HG03460 (cell line): Measurements from ENCODE around the gene SLC12A8.
A peak's percentile ranks its signal among the peaks of the same experiment; 100 is the strongest.

Experiments
- ATAC-seq: cut with Tn5 transposase; IDR thresholded peaks from one replicate; pipeline ENCODE4 v1.9.1; 2021; ENCODE audit not compliant: unreplicated experiment

The SLC12A8 gene

GRCh38 chr3:125140818-125141595 is 71.5 kb downstream of the SLC12A8 start:
- ATAC-seq: peak; percentile 26

GRCh38 chr3:125140011-125140817 is 72.3 kb downstream of the SLC12A8 start:
- no peak for ATAC-seq

GRCh38 chr3:125139386-125139785 is 73.2 kb downstream of the SLC12A8 start:
- ATAC-seq: no peak

GRCh38 chr3:125137358-125138033 is 75.1 kb downstream of the SLC12A8 start:
- no peak for ATAC-seq

GRCh38 chr3:125136966-125137357 is 75.6 kb downstream of the SLC12A8 start:
- no peak for ATAC-seq

GRCh38 chr3:125136515-125136914 is 76.0 kb downstream of the SLC12A8 start:
- ATAC-seq: no peak

GRCh38 chr3:125134952-125135351 is 77.6 kb downstream of the SLC12A8 start:
- no peak for ATAC-seq

- no peak for ATAC-seq
Observed at GRCh38 chr3:125132815-125133214, 79.7 kb downstream of the SLC12A8 start.

GRCh38 chr3:125129512-125129997 is 83.0 kb downstream of the SLC12A8 start:
- ATAC-seq: no peak

- no peak for ATAC-seq
Observed at GRCh38 chr3:125128861-125129501, 83.6 kb downstream of the SLC12A8 start.

GRCh38 chr3:125126323-125126722 is 86.2 kb downstream of the SLC12A8 start:
- ATAC-seq: no peak

- no peak for ATAC-seq
Observed at GRCh38 chr3:125125821-125126245, 86.7 kb downstream of the SLC12A8 start.

- ATAC-seq: no peak
Observed at GRCh38 chr3:125123451-125124305, 88.9 kb downstream of the SLC12A8 start.

GRCh38 chr3:125121246-125122010 is 91.1 kb downstream of the SLC12A8 start:
- ATAC-seq: peak; percentile 33

- ATAC-seq: no peak
Observed at GRCh38 chr3:125120379-125121122, 92.0 kb downstream of the SLC12A8 start.

- peak; percentile 54 for ATAC-seq
Observed at GRCh38 chr3:125119752-125120378, 92.7 kb downstream of the SLC12A8 start.

GRCh38 chr3:125118600-125118999 is 93.9 kb downstream of the SLC12A8 start:
- no peak for ATAC-seq

- no peak for ATAC-seq
Observed at GRCh38 chr3:125117631-125118191, 94.8 kb downstream of the SLC12A8 start.
